Activated T-helper 1 cell treated with anti-CD3 and anti-CD28 coated beads, Interleukin-2, amount 50 U/mL, for 16 hours (primary cell): ENCODE data around the gene HSPA12B.

Source experiments
- DNase-seq, 2 donors: peaks; one replicate each; pipeline ENCODE4 v3.0.0-alpha.2; 2020; ENCODE audit warnings: low read depth in 1 of 2, low spot score in 1 of 2

Gene HSPA12B

GRCh38 chr20:3728354-3728753, 4.1 kb upstream of the HSPA12B start:
- DNase-seq, result no peak

- no peak for DNase-seq
Observed at GRCh38 chr20:3728876-3729275, 3.6 kb upstream of the HSPA12B start.

- no peak for DNase-seq
Observed at GRCh38 chr20:3729378-3729777, 3.1 kb upstream of the HSPA12B start.

GRCh38 chr20:3729811-3730540, 2.5 kb upstream of the HSPA12B start:
- DNase-seq, result no peak

GRCh38 chr20:3730803-3731672, 1.4 kb upstream of the HSPA12B start:
- DNase-seq, result no peak

GRCh38 chr20:3731944-3732326, 550 bp upstream of the HSPA12B start:
- DNase-seq, result no peak

GRCh38 chr20:3733119-3733995, 872 bp downstream of the HSPA12B start:
- no peak for DNase-seq

GRCh38 chr20:3734111-3734843, 1.8 kb downstream of the HSPA12B start:
- no peak for DNase-seq

- no peak for DNase-seq
Observed at GRCh38 chr20:3735768-3736167, 3.3 kb downstream of the HSPA12B start.

GRCh38 chr20:3738111-3739053, 5.9 kb downstream of the HSPA12B start:
- no peak for DNase-seq

GRCh38 chr20:3739054-3739925, 6.8 kb downstream of the HSPA12B start:
- no peak for DNase-seq

GRCh38 chr20:3739926-3740451, 7.5 kb downstream of the HSPA12B start:
- no peak for DNase-seq

GRCh38 chr20:3740615-3741301, 8.3 kb downstream of the HSPA12B start:
- DNase-seq, result no peak

GRCh38 chr20:3741836-3742458, 9.5 kb downstream of the HSPA12B start:
- DNase-seq, result no peak

GRCh38 chr20:3743251-3743650, 10.8 kb downstream of the HSPA12B start:
- no peak for DNase-seq

GRCh38 chr20:3744037-3744436, 11.6 kb downstream of the HSPA12B start:
- no peak for DNase-seq
